Myocyte (in vitro differentiated cells): ENCODE data around the gene GNAL. TPM values are rescaled to one million over a fixed set of nuclear protein-coding genes. Genes with fewer than 3 reads are reported as not detected.
A peak's percentile ranks its signal among the peaks of the same experiment; 100 is the strongest.
"Not testable (repeated sequence)": the region's sequence is repeated elsewhere in the genome, so short reads cannot be mapped to it uniquely, and the experiment has no call there.

Source experiments
- DNase-seq: peaks from one replicate; pipeline ENCODE4 v3.0.0-alpha.2; 2012; ENCODE audit warnings: low read depth
- total RNA-seq: library from RNA; depleted of rRNA; stranded (reverse); fragments of >200 nt; gene quantifications from 2 replicates; pipeline ENCODE4 v1.2.3, GENCODE V29; 2014

Gene GNAL
- total RNA-seq, 1 donor from 2014 or later: 1.2 TPM

GRCh38 chr18:11849279-11849678, 160.2 kb downstream of the GNAL start:
- no peak for DNase-seq

- DNase-seq: peak; percentile 84
Observed at GRCh38 chr18:11849841-11850634, 161.0 kb downstream of the GNAL start.

GRCh38 chr18:11850821-11851145, 161.7 kb downstream of the GNAL start:
- DNase-seq: peak; percentile 78

GRCh38 chr18:11851146-11851805, 162.2 kb downstream of the GNAL start, which contains the start of gene CHMP1B:
Gene CHMP1B (plus strand): TSS chr18:11851413. CDS start chr18:11851512, 99 bp downstream.
- DNase-seq: peak; percentile 97

- peak; percentile 38 for DNase-seq
Observed at GRCh38 chr18:11851806-11852337, 162.8 kb downstream of the GNAL start.

GRCh38 chr18:11854554-11854953, 165.5 kb downstream of the GNAL start:
- not testable (repeated sequence) for DNase-seq

- peak; percentile 94 for DNase-seq
Observed at GRCh38 chr18:11857177-11857887, 168.3 kb downstream of the GNAL start.

- DNase-seq: no peak
Observed at GRCh38 chr18:11859282-11859830, 170.3 kb downstream of the GNAL start.

- DNase-seq: peak; percentile 83
Observed at GRCh38 chr18:11859903-11860407, 170.9 kb downstream of the GNAL start.

GRCh38 chr18:11860594-11861450, 171.8 kb downstream of the GNAL start:
- DNase-seq: no peak

- DNase-seq: no peak
Observed at GRCh38 chr18:11861583-11862288, 172.7 kb downstream of the GNAL start.

- no peak for DNase-seq
Observed at GRCh38 chr18:11862468-11863137, 173.5 kb downstream of the GNAL start.

GRCh38 chr18:11864471-11864870, 175.4 kb downstream of the GNAL start:
- DNase-seq: no peak

GRCh38 chr18:11865071-11865470, 176.0 kb downstream of the GNAL start:
- no peak for DNase-seq

GRCh38 chr18:11866329-11866728, 177.3 kb downstream of the GNAL start:
- DNase-seq: no peak

GRCh38 chr18:11866764-11867163, 177.7 kb downstream of the GNAL start:
- DNase-seq: no peak

GRCh38 chr18:11868230-11868629, 179.2 kb downstream of the GNAL start:
- DNase-seq: no peak

GRCh38 chr18:11871501-11871900, 182.4 kb downstream of the GNAL start:
- DNase-seq: no peak
